Superior temporal gyrus (tissue), 1 donor: ENCODE results near the gene PLXNA4.

Source experiments
- DNase-seq: peaks from one replicate; pipeline ENCODE4 v3.0.0-alpha.2; 2016; ENCODE audit errors: extremely low spot score

The PLXNA4 gene

DNA sequence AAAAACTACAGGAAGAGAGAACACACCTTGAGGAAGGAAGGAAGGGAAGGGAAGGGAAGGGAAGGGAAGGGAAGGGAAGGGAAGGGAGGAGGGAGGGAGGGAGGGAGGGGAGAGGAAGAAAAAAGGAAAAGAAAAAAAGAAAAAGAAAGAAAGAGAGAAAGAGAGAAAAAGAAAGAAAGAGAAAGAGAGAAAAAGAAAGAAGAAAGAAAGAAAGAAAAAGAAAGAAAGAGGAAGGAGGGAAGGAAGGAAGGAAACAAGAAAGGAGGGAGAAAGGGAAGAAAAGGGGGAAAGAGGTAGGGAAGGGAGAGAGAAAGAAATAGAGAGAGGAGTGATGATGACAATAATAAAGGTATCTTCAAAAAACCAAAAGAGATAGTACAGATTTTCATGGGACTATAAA is 12.3 kb upstream of the PLXNA4 start:
- no peak for DNase-seq

DNA sequence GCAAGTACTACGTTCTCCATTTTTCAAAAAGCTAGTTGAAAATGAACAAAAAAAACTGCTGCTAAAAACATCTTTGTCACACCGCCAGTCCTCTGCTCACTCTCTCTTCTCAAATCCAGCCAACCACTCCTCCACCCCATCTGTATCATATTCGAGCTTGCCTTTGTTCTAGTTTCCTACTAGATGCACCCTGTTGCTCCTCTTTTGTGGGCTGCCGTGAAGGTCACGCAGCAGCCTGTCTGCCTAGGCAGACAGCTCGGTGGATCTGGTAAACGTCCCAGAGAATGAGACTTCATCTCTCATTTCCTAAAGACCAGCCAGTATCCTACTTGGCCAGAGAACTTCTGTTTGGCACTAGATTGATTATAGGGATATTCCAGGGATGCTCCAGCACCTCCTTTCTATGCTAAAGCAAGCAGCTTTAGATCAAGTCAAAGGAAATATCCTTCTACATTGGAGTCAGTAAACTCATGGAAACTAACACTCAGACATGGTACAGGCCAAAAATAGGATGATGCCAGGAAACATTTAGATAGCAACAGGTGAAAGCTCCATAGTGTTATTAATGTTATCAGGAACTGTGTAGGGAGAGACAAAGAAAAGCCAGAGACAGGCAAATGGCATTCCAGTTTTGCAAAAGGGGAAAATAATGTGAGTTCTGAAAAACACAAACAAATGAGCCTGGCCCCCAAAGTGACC is 8.7 kb upstream of the PLXNA4 start:
- peak; percentile 60 for DNase-seq

DNA sequence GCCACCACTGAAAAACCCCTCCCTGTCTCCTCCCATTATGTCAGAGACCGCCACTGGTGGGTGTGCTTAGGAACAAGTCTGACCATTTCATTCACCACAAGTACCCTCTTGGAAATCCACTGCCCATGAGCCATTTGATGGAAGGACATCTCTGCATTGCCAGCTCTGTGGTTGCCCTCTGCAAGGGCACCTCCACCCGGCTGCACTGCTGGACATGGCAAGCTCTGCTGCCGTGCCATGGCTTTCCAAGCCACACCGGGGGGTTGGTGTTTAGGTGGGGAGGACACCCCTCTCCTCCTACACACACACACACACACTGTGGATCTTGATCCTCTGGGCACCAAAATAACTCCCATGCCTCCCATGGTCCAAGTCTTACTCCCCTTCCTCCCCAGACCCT is 5.2 kb upstream of the PLXNA4 start:
- no peak for DNase-seq

GRCh38 chr7:132580717-132581285 is 4.5 kb upstream of the PLXNA4 start:
- peak; percentile 87 for DNase-seq

DNA sequence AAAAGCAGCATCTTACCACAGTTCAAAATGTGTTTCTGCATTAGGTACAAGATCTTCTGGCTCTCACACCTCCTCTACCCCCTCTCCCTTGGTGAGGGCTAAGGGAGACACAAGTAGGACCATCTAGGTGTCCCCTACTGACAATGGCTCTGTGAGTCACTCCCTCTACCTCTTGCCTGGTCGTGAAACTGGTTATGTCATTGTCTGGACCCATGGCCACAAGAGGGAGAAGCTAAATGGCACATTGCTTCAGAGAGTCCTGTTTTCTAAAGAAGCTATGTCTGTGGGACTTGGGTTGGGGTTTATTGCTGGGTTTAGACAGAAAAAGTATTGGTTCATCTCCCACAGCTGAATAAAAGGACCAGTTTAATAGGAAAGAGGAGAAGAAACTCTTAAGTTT is 4.0 kb upstream of the PLXNA4 start:
- peak; percentile 15 for DNase-seq

- DNase-seq: no peak
Observed at GRCh38 chr7:132579260-132579899, 3.1 kb upstream of the PLXNA4 start.

DNA sequence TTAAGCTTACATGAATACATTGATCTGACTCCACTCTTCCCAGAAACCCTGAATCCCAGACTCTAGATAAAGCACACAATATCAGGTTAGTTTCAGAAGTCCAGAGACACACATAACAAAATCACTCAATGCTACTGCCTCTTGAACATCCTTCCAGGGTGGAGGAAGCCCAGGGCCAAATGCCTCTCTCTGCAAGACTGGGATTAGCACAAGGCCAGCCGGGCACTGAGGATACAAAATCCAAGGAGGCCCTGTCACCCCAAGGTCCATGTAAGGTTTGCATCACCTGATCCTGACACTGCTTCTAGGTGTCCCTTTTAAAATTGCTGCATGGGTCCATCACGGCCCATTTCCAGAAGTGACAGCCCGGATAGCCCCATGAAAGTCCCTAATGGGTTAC is 2.6 kb upstream of the PLXNA4 start:
- DNase-seq: no peak

GRCh38 chr7:132578050-132578370 is 1.7 kb upstream of the PLXNA4 start:
- DNase-seq: no peak

- peak; percentile 56 for DNase-seq
Observed at GRCh38 chr7:132577206-132578049, 1.2 kb upstream of the PLXNA4 start.

DNA sequence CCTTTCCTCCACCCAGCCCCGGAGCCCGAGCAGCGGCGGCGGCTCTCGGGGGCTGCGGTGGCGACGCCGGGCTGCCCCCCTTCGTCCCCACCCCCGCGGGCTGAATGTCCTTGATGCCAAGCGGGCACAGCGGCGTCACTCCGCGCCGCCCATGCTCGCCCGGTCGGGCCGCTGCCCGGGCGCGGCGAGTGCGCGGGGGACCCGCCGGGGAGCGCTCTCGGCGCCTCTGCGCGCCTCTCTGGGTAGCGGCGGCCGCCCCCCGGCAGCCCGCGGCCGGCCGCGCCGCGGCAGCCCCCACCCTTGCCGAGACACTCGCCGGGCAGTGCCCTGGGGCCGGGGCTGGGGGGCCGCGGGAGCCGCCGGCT is 433 bp upstream of the PLXNA4 start:
- DNase-seq: no peak

DNA sequence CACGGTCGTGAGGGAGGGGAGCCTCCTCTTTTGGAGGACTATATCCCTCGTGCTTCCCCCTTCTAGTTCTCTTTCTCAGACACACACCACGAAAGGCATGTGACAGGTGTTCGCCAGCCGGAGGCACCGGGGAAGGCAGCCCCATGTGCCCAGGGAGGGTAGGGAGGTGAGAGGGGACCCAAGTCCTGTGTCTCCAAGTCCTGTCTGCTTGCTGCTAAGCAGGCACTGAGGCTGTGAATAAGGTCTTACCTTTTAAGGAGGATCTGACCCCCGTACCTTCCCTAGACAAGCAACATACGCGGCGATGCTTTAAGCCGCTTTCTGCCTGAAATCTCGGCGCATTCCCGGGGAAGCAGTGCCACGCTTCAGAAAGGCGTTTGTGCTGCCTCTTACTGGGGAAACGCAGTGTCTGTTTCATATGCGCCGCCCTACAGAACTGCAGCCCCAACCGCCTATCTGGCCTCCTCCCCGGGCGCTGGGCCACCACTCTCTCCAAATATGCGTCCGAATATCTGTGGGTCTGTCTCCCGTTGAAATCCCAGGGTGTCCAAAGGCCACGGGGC is 770 bp downstream of the PLXNA4 start:
- peak; percentile 67 for DNase-seq

- DNase-seq: no peak
Observed at GRCh38 chr7:132574223-132574622, 2.0 kb downstream of the PLXNA4 start.

DNA sequence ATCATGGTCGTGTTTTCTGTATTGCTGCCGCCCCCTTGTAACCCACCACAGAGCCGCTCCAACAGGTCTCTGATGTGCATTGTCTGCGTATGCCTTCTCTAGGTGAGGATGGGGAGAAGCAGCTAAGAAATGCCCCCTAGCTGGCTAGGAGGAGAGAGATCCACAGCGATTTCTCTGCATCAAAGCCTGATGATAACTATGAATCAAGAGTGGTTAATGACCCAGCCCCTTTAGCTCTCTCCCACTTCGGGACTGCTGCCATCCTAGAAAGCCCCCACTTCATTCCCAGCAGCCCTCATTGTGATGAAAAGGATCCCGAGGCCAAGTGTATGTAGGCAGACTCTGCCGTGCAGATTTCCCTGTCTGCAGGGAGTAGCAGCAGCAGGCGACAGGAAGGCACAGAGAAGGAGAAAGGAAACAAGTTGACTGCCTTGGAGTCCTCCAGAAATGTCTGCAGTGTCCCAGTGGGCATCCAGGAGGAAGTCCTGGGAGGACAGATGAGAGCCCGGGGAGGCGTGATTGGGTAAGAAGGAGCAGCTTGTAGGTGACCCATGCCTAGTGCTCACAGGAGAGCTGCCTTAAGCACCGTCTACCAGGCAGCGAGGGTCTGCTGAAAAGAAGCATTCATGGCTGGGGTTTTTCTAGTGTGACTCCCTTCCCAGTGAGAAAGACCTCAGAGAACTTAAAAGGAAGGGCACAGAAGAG is 2.9 kb downstream of the PLXNA4 start:
- DNase-seq: no peak

- no peak for DNase-seq
Observed at GRCh38 chr7:132572526-132572925, 3.7 kb downstream of the PLXNA4 start.

DNA sequence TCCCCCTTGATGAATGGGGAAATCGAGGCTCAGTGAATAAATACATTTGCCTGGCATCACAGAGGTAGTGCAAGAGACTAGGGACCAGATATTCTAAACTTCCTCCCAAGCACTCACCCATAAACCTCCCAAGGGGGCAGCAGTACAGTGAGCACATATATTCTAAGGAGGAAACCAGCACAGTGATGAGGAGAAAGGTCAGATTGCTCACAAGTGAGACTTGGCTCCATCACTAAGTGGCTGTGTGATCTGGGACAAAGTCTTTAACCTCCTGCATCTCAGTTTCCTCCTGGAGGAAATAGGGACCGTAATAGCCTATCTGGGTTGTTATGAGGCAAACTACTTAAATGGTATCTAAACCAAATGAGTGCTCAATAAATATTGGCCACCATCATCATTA is 4.3 kb downstream of the PLXNA4 start:
- DNase-seq: no peak

GRCh38 chr7:132569884-132570614 is 6.2 kb downstream of the PLXNA4 start:
- no peak for DNase-seq

DNA sequence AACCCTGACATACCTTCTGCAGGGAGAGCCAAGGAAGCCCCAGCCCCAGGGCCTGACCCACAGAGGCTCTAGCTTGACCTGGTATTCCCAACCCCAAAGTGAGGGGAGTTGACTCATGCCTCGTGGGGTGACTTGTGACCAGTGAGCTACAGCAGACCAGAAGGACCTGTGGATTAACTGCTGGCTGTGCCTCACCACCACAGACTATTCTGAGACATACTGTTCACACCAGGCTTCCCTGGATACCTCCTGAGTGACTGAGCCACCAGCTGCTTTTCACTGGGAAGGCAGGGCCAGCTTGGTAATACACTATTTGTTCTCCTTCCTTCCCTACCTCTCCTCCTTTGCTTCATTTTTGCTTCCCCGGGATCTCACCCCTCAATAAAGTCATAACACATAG is 7.3 kb downstream of the PLXNA4 start:
- DNase-seq: no peak

- DNase-seq: no peak
Observed at GRCh38 chr7:132565885-132566284, 10.4 kb downstream of the PLXNA4 start.

GRCh38 chr7:132565441-132565840 is 10.8 kb downstream of the PLXNA4 start:
- no peak for DNase-seq

DNA sequence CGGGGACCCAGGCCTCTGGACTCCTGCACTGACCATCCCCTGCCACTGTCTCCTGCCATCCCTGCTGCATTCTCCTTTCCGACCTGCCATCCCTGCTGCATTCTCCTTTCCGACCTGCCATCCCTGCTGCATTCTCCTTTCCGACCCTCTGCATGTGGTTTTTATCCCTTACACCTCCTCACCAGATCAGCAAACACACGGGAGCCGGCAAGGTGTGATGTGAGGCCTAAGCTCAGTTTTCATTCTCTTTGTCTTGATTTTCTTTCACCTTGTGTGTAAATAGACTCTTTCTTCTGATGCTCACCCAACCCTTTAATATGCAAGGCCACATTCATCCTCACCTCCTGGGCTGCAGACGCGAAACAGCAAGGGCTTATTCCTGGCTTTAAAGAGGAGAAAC is 11.4 kb downstream of the PLXNA4 start:
- no peak for DNase-seq

- DNase-seq: no peak
Observed at GRCh38 chr7:132564090-132564489, 12.2 kb downstream of the PLXNA4 start.
